HG02759 (cell line): ENCODE data around the gene MRPL1.
A peak's percentile ranks its signal among the peaks of the same experiment; 100 is the strongest.

ENCODE experiments used
- ATAC-seq: cut with Tn5 transposase; IDR thresholded peaks from one replicate; pipeline ENCODE4 v1.9.1; 2021; ENCODE audit warnings: mild to moderate bottlenecking, moderate library complexity; ENCODE audit not compliant: unreplicated experiment

MRPL1 gene

DNA sequence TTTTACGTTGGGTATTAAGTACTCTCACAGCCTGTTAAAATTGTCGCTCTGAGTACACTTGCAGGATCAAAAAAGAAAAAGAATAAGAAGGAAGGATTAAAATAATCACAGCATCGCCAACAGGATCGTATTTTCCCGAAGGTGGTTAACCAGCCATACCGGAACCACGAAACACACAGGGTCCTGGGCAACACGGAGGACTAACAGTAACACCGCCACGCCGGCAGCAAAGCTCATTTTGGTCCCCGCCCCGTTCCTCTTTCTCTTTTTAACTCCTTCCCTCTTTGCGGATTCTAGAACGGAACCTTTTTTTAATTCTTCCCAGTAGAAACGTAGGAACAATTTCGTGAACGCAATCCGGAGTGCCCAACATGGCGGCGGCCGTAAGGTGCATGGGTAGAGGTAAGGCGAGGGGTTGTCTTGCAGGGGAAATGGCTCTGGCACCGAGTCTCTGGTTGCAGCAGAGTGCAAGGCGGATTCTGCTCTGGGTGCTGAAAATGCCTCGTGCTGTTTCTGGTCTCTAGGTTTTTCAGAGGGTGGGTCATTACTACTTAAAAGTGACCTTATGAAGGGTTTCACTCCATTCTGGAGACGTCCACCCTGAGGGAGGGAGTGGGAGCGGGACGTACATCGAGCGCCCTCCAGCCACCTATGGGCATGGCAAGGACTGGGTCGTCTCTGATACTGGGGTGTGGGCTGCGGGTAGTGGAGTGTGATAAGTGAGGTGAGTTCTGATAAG is at the start of gene MRPL1:
Gene MRPL1, plus strand, starts transcription at position 353 of the 739 bp plus-strand sequence. Its CDS starts 19 bp downstream, at position 372.
- peak; percentile 87 for ATAC-seq

DNA sequence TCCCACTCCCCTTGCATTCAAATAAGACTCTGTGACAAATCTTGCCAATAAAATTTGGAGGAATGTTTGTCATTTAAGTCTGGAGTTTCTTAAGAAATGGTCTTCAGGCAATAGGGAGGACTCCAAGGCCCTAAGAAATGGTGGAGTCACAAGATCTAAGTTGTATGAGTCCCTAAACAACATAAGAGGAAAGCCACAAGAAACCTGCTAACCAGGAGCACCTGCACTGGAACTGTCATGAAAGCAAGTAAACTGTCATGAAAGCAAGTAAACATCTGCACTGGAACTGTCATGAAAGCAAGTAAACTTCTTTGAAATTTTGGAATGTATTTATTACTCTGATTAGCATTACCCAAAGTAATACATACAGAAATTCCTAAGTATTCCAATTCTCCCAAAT is 47.0 kb upstream of the MRPL1 start:
- ATAC-seq: no peak

DNA sequence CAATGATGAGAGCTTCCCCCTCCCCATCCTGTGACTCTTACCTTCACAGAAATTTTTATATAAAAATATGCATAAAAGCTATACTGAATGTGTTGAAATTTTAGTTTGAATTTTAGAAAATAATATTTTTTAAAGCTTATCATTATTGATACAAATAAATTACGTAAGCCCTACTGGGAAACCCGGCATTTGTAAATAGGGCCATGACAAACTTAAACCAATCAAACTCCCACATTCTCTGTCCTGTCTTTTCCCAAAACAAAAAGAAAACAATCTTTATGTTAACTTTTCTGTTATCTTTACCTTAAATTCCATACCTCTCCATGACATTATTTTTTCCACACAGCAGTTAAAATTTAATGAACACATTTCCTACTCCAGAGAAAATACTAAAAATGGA is 46.1 kb upstream of the MRPL1 start:
- ATAC-seq: no peak

DNA sequence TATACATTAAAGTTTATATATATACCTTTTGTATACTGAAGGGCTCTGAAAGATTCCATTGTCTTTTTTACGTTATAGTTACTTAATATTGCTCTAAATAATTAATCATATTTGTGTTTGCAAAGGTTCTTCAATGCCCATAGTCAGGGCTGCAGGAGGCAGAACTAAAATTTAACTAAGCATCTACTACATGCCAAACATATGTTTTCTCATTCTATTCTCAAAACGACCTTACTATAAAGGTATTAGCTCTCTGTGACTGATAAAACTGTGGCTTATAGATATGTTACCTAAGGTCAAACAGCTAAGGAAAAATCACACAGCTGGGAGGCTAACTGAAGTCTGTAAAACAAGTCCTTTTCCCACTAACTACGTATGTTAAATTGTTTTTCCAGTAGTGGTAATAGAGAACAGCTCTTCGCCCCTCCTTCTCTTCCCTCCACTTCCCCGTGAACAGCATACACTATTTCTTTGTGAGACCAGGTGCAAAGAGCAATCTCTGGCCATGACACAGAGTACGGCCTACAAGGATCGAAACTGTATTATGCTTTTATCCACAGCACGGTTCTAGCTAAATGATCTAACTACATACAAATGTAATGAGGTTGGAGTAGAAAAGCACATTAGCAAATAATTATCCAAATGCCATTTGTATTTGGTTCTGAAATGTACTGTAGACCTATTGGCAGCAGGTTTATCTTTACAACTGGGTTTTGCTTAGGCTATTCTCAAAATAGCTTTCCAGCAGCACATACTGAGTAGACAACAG is 45.1 kb upstream of the MRPL1 start:
- ATAC-seq: no peak

DNA sequence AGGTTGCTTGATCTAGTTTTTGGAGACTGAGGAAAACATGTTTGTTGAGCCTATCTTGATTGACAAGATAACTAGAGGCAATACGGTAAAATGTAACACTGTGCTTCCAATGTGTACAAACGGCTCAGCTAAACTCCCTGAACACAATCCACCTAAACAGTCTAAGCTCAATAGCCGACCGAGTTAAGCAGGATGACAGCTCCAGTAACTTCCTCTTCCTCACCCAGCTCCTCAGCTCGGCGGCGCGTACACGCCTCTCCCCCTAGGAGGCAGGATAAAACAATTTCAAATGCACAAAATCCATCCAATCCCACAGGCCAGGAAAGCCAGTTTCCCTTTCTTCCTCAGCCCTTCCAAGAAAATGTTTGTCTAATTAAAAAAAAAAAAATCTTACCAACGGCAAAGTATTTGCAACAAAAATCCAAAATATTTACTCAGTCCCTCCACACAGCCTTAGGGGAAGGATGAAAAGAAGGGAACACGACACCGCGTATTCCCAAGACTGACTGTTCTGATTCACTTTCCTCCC is 44.5 kb upstream of the MRPL1 start:
- peak; percentile 19 for ATAC-seq

DNA sequence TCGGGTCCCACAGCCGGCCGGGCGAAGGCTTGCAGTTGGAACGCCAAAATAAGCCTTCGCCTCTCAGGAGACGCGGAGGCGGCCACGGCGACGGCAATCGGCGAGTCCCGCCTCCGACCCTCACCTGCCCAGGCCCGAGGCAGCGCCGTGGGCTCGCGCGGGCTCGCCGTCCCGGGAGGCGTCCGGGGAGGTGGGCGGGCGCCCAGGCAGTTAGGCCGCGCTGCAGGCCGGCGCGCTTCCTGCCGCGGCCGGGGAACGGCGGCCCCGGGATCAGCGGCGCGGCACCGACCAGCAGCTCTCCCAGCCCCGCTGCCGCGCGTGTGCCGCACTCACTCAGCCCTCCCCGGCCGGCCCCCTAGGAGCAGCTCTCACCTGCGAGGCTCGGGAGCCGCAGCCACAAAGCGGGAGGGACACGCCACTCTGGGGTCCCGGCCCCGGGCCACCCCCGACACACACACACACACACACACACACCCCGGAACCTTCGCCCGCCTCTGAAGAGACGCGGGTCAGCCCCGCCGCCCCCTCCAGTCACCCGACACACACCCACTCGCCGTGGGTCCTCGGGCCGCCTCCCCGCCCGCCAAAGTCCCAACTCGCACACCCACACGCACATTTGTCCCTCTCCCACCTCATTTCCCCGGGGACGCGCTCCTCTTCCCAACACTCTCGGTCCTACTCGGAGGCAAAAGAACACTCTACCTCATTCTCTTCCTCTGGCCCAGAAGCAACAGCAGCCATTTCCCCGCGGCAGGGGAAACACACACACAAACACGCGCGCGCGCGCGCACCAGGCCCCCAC is 43.8 kb upstream of the MRPL1 start, which contains the start of gene CNOT6L:
Gene CNOT6L, minus strand, starts transcription at position 767 of the 802 bp plus-strand sequence. Its CDS starts 60 bp downstream, at position 707.
- ATAC-seq: peak; percentile 33

DNA sequence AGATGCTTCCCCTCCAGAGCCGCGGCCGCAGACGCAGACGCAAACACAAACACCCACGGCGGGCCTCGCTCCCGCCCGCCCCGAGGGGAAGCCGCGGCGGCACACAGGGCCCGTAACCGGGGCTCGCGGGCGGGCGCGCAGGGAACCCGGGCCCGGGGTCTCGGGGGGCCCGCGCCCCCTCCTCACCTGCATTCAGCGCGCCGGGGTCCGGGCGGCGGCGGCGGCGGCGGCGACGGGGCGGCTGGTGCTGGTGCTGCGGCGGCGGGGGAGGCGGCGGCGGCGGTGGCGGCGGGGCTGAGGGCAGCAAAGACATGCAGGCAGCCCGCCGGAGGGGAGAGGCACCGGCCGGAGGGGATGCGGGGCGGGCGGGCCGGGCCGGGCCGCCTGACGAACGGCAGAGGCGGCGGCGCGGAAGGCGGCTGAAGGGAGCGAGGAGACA is 43.2 kb upstream of the MRPL1 start:
- ATAC-seq: peak; percentile 29

DNA sequence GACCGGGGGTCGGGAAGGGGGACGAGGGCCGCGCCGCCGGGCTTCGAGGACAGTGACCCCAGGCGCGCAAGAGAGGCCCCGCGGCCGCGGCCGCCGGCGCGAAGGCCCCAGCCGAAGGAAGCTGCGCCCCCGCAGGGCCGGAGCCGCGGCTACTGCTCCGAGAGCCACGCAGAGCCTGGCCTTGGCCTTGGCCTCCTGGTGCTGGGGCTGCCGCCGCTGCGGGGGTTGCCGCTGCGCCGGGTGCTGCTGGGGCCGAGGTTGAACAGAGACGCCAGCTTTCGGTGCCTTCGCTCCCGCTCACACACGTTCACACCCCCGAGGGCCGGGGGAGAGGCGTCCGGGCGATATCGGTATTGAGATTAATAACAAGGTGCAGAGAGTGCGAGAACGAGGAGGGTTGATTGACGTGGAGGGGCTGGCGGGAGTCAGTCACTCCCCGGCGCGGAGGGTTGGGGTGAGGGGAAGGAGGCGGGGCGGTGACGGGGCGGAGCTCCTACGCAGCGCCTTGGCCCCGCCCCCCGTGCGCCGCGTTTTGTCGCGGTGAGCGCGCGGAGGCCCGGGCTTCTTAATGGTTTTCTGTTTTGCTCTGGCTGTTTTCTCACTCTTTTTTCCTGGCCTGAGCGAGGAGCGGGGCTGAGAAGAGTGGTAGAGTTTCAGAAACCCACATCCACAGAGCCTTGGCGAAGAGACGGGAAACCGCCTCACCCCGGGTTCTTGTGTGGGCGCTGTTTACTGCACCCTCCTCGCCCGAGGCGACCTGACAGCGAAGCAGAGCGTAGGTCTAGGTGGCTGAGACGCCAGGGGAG is 42.6 kb upstream of the MRPL1 start:
- peak; percentile 83 for ATAC-seq

DNA sequence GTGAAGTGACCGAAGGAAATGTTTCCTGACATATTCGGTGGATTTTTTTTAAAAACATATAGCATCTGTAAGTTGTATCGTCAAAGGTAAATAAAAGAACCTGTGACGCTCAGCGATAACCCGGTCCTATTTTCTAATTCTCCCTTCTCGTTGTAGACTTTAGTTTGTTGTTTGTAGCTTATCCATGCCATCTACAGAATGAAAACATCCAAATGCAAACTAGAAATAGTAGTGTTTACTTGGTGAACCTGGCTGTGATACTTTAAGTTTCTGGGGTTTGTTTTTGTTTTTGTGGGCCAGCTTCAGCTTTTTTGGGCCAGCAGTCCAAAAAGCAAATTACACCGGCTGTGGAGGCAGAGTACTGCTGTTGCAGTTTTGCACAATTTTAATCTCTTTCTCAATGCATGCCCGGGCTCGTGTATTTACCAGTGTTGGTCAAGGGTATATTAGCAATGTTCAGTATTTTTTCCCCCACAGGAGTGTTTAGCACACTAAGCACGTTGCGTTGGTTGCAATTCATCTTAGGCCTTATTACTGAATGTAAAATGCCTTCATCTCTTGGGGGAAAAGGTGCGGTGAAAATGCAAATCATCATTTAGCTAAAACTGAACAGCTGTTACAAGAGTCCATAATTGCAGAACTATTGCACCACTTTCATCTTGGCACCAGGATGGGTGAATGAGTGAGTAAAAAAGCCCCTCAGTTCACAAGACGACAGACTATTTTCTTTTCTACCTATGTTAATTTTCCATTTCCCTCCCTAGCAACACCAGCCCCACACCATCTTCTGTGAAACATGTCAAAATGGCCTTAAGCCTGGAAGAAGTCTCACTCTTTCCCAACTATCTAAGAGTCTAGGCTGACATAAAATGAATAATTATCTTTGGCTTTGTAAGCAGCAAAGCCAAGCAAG is 41.7 kb upstream of the MRPL1 start:
- no peak for ATAC-seq

DNA sequence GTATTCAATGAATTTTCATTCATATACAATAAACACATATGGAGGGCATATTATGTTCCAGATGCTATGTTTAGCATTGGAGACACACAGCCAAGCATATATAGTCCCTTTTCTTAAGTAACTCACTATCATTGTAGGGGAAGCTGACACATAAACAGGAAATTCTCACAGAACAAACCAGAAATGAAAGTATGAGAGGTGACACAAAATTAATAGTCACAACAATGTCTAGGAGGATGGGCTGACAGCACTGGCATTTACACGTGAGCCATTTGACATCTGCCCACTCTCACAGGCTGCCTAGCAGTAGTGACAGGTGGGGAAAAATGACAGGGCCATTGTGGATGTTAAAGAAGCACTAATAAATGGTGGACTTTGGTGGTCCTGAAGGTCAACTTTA is 40.9 kb upstream of the MRPL1 start:
- ATAC-seq: no peak

DNA sequence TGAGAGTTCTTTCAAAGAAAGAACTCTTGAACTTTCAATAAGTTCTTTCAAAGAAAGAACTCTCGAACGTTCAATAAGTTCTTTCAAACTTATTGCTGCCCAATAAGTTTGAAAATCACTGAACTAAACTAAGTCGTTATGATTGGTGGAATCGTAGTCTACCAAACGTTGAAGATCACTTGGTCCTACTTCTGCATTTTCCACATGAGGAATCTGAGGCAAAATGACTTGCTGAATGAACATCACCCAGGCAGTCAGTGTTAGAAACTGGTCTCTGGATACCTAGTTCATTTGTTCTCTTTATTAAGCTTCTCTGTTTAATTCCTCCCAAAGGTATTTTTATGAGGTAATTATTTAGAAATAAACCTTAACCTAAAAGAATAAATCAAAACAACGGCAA is 36.4 kb upstream of the MRPL1 start:
- no peak for ATAC-seq

DNA sequence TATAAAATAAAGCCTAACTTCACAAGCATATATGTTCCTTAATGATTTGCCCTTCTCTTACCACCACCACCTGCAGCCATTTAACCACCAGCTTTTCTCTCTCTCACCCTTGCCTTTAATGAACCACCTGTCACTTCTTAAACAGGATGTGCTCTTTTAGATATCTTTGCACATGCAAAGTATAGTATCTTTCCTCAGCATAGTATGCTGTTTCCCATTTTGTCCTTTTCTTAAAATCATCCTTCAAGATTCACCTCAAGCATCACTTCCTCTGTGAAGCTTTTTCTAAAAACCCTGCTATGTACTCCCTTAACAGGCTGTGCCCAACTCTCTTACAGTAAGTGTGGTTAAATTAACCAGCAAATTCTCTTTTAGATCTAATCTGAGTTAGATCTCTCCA is 35.3 kb upstream of the MRPL1 start:
- ATAC-seq: no peak

DNA sequence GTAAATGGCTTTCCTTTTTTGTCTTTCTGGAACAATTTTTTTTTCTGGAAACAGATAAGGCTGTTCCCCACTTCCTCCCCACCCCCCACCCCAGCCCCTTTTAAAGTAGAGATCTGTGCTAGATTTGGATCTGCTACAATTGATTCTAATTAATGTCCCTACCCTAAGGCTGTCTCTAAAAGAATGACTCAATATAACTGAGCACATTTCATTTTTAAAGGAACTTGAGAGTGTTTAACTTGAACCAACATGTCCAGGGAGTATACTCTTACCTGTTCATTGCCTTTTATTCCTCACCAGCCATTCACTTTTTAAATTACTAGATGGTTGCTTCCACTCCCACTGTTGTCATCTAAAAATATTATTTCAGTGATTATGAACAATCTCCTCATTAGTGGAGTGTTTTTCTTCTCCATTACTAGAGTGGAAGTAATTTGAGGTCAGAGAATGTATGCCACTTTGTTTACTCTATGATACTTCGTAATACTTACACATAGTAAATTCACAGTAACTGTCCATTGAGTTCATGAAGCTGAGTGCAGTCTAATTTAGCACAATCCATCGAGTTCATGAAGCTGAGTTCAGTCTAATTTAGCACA is 29.4 kb upstream of the MRPL1 start:
- no peak for ATAC-seq

DNA sequence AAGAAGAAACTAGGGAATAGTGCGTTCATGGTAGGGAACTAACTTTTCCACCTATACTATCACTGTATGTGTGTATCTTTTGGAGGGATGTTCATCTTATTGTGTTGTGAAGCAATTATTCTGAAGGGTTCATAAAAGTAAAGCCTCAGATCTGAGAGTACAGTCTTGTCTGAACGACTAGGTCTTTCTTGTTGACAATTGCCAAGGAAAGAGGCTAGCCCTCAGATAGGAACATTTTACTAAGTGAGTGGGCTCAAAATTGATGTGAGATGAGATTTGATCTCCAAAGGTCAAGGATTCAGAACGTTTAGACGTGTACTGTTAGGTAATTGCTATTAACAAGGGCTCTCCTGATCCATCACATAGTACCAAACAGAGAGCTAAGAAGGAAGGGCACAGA is 28.2 kb upstream of the MRPL1 start:
- no peak for ATAC-seq

DNA sequence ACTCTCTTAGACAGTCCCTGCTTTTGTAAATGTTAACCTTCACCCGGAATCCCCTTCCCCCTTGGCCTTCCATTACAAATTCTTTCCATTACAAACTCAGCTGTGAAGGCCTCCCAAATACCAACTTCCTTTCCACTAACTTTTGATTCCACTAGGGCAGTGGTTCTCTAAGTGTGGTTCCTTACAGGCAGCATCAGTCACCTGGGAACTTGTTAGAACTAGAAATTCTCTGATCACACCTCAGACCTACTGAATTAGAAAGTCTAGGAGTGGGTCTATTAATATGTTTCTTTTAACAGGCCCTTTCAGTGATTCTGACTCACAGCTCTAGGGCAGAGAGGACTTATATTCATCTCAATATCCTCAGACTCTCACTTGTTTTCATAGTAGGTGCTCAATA is 19.0 kb upstream of the MRPL1 start:
- ATAC-seq: no peak

DNA sequence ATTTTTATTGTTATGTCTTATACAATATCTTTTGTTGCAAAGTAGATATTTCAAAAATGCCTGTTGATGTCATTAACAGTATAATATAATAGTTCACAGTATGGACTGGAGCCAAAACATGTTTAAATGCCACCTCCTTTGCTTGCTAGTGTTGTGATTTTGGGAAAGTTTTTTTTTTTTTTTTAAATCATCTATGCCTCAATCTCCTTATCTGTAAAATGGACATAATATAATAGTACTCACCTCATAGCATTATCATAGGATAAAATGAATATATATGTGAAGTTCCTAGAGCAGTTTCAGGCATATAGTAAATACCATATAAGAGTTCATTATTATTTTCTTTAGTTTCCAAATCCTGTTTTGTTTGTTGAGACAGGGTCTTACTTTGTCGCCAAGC is 18.3 kb upstream of the MRPL1 start:
- no peak for ATAC-seq

DNA sequence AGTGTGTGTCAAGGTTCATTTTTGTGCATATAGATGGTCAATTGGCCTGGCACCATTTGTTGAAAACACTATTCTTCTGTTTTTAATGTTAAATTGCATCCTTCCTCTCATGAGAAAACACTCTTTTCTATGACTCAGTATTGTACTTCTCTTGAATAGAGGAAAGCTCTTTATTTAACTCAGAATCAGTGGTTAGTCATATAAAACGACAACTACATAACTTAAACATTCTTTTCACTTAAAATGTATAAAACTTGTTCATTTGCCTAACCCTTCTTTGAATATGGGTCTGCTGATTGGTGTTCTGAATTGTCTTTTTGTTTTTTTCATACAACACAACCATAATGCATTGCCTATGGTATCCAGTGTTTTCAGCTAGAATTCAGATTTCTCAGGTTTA is 17.2 kb upstream of the MRPL1 start:
- no peak for ATAC-seq

DNA sequence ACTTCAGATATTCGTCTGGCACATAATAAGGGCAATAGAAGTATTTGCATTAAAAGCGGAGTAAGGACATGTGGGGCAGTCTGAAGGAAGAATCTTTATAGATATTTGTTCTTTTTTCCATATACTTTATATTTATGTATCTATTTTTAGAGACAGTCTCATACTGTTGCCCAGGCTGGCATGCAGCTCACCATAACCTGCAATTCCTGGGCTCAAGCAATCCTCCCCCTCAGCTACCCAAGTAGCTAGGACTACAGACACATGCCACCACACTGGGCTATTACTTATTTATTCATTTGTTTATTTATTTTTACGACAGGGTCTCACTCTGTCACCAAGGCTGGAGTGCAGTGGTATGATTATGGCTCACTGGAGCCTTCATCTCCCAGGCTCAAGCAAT is 16.7 kb upstream of the MRPL1 start:
- ATAC-seq: no peak

DNA sequence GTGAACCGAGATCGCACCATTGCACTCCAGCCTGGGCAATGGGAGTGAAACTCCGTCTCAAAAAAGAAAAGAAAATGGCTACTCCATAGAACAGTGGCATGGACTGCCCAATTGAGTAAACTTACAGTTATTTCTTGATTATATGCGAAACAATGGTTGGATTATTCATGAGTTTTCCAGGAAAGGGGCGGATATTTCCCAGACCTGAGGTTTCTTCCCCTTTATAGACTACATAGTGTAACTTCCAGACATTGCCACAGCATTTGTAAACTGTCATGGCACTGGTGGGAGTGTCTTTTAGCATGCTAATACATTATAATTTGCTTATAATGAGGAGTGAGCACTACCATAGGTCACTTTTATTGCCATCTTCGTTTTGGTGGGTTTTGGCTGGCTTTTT is 14.1 kb upstream of the MRPL1 start:
- no peak for ATAC-seq
